GM12878 (cell line): ENCODE results near the gene FGGY. TPM values are rescaled to one million over a fixed set of nuclear protein-coding genes. Genes with fewer than 3 reads are reported as not detected.

Experiments used
- ATAC-seq: fragments of 200-7000 bp; cut with Tn5 transposase; 3 replicates; pipeline ENCODE4 v1.9.1; 2020; ENCODE audit warnings: mild to moderate bottlenecking, moderate library complexity
- Bru-seq: library from RNA; stranded (reverse); fragments of 400-500 nt; gene quantifications from one replicate; lab custom pipeline; 2021; lab: Mats Ljungman, UMichigan
- BruChase-seq, 2 experiments: library from RNA; stranded (reverse); fragments of 400-500 nt; gene quantifications; one replicate each; lab custom pipeline; 2021; lab: Mats Ljungman, UMichigan
- BruUV-seq: library from RNA; stranded (reverse); fragments of 400-500 nt; replicated peaks from 2 replicates; lab custom pipeline; 2021; lab: Mats Ljungman, UMichigan
- CTCF ChIA-PET: fragments of 300-600 bp; sonication (Branson Sonifier 250); formaldehyde crosslinking; extraction: SDS; loops from one replicate; lab custom pipeline; 2021; ENCODE audit warnings: inconsistent platforms; lab: Yijun Ruan, JAX
- POLR2A ChIA-PET: fragments of 350-600 bp; formaldehyde crosslinking; extraction: SDS; loops from one replicate; lab custom pipeline; 2021; ENCODE audit warnings: inconsistent platforms; lab: Charles Lee
- RAD21 ChIA-PET: fragments of 300-600 bp; sonication (Branson Sonifier 250); formaldehyde crosslinking; loops from one replicate; lab custom pipeline; 2023; ENCODE audit warnings: antibody characterized with exemption; ENCODE audit not compliant: unreplicated experiment; lab: Charles Lee
- SMC1A ChIA-PET: fragments of 300-600 bp; sonication (Branson Sonifier 250); formaldehyde crosslinking; loops from one replicate; lab custom pipeline; 2023; ENCODE audit not compliant: unreplicated experiment, uncharacterized antibody; lab: Charles Lee
- DNase-seq: peaks from one replicate; pipeline ENCODE4 v3.0.0-alpha.2; 2011; ENCODE audit warnings: low read depth, low spot score
- FAIRE-seq: peaks from 3 replicates; lab custom pipeline; 2011; peaks lifted over from hg19 to GRCh38; lab: Jason Lieb, UNC
- H2AFZ ChIP-seq: 2 replicates; pipeline ENCODE4 v1.6.0; 2011; ENCODE audit warnings: low read depth, low read length, control low read depth; ENCODE audit not compliant: control insufficient read depth
- H3K27ac ChIP-seq: 2 replicates; pipeline ENCODE4 v1.5.1; 2011; ENCODE audit warnings: control low read depth; ENCODE audit not compliant: control insufficient read depth, insufficient read depth
- H3K27me3 ChIP-seq, 2 experiments: replicated peaks in 1 of 2; 2 replicates each; pipeline versions ENCODE4 v1.6.0 to v1.6.1; 2011; ENCODE audit warnings: low read length in 1 of 2; ENCODE audit not compliant: control insufficient read depth in 2 of 2, insufficient read depth in 2 of 2
- H3K36me3 ChIP-seq, 2 experiments: 2 replicates each; pipeline ENCODE4 v1.5.1; 2011; ENCODE audit warnings: low read length in 1 of 2; ENCODE audit not compliant: control insufficient read depth in 2 of 2, insufficient read depth in 2 of 2
- H3K4me1 ChIP-seq: 2 replicates; pipeline ENCODE4 v1.6.1; 2011; ENCODE audit warnings: mild to moderate bottlenecking, low read length, moderate library complexity, mixed read lengths; ENCODE audit not compliant: control insufficient read depth, insufficient read depth
- H3K4me2 ChIP-seq: 2 replicates; pipeline ENCODE4 v1.6.0; 2011; ENCODE audit warnings: control low read depth; ENCODE audit not compliant: control insufficient read depth, insufficient read depth
- H3K4me3 ChIP-seq: fragments of 200-600 bp; sonication (generic); 2 replicates; pipeline ENCODE4 v1.5.1; 2016
- H3K79me2 ChIP-seq: 2 replicates; pipeline ENCODE4 v1.6.0; 2011; ENCODE audit warnings: low read length; ENCODE audit not compliant: control insufficient read depth, insufficient read depth
- H3K9ac ChIP-seq: 2 replicates; pipeline ENCODE4 v1.8.0; 2011; ENCODE audit warnings: low read length, control low read depth, mixed read lengths; ENCODE audit not compliant: control insufficient read depth, insufficient read depth
- H3K9me3 ChIP-seq: replicated peaks from 3 replicates; pipeline ENCODE4 v1.5.1; 2011; ENCODE audit warnings: mild to moderate bottlenecking, low read length; ENCODE audit not compliant: control insufficient read depth, insufficient read depth
- H4K20me1 ChIP-seq: 2 replicates; pipeline ENCODE4 v1.6.0; 2011; ENCODE audit not compliant: control insufficient read depth, insufficient read depth
- BACH1 ChIP-seq: fragments of 450-650 bp; IDR thresholded peaks from 2 replicates; pipeline ENCODE4 v1.6.1; 2017; ENCODE audit warnings: mild to moderate bottlenecking, borderline replicate concordance
- CHD4 ChIP-seq: fragments of 200-600 bp; sonication (generic); IDR thresholded peaks from 2 replicates; pipeline ENCODE4 v1.6.1; 2016; ENCODE audit warnings: mild to moderate bottlenecking
- FOS ChIP-seq: IDR thresholded peaks from 3 replicates; pipeline ENCODE4 v1.6.1; 2011; ENCODE audit warnings: borderline replicate concordance; ENCODE audit not compliant: insufficient read length; ENCODE audit errors: extremely low read depth
- HCFC1 ChIP-seq: fragments of 150-350 bp; IDR thresholded peaks from 2 replicates; pipeline ENCODE4 v1.6.1; 2014; ENCODE audit warnings: low read length
- LARP7 ChIP-seq: fragments of 450-650 bp; IDR thresholded peaks from 2 replicates; pipeline ENCODE4 v1.6.1; 2017; ENCODE audit warnings: mild to moderate bottlenecking
- MEF2B ChIP-seq: fragments of 450-650 bp; IDR thresholded peaks from 2 replicates; pipeline ENCODE4 v1.6.1; 2018; ENCODE audit warnings: mild to moderate bottlenecking, moderate library complexity; ENCODE audit not compliant: partially characterized antibody, poor library complexity, severe bottlenecking
- MXI1 ChIP-seq: fragments of 150-350 bp; IDR thresholded peaks from 2 replicates; pipeline ENCODE4 v1.6.1; 2011; ENCODE audit warnings: low read depth, mild to moderate bottlenecking, inconsistent platforms, low read length, improper control_type of control experiment
- MYB ChIP-seq: fragments of 150-350 bp; IDR thresholded peaks from 2 replicates; pipeline ENCODE4 v1.6.1; 2014; ENCODE audit warnings: mild to moderate bottlenecking, low read depth, low read length, borderline replicate concordance
- NBN ChIP-seq: fragments of 450-650 bp; IDR thresholded peaks from 2 replicates; pipeline ENCODE4 v1.6.1; 2016
- NFXL1 ChIP-seq: fragments of 450-650 bp; IDR thresholded peaks from 2 replicates; pipeline ENCODE4 v1.6.1; 2017; ENCODE audit warnings: antibody characterized with exemption, mild to moderate bottlenecking, borderline replicate concordance
- PML ChIP-seq: IDR thresholded peaks from 2 replicates; pipeline ENCODE4 v1.6.1; 2012; ENCODE audit warnings: low read length, inconsistent platforms
- RBBP5 ChIP-seq: fragments of 200-600 bp; sonication (generic); conservative IDR thresholded peaks from 2 replicates; pipeline ENCODE4 v1.6.1; 2016
- SIX5 ChIP-seq: IDR thresholded peaks from 2 replicates; pipeline ENCODE4 v1.6.1; 2011; ENCODE audit warnings: mild to moderate bottlenecking, low read depth, low read length, moderate library complexity; ENCODE audit not compliant: severe bottlenecking
- ZNF217 ChIP-seq: fragments of 450-650 bp; IDR thresholded peaks from 2 replicates; pipeline ENCODE4 v1.6.1; 2017; ENCODE audit warnings: antibody characterized with exemption, mild to moderate bottlenecking
- WGBS: methylation state at CpG from one replicate; pipeline ENCODE4 v1.1.6; 2016; ENCODE audit warnings: low lambda C conversion rate; ENCODE audit not compliant: insufficient replicate concordance, insufficient coverage; ENCODE audit errors: missing lambda C conversion rate; 5-methylcytosine and 5-hydroxymethylcytosine counted together
- in situ Hi-C: fragments of 300-500 bp; cut with MboI; formaldehyde crosslinking; loops from 9 replicates; pipeline ENCODE4 v1.14.3; 2018; ENCODE audit warnings: mixed read lengths
- intact Hi-C: fragments of 100-400 bp; cut with micrococcal nuclease; formaldehyde crosslinking; loops from one replicate; pipeline ENCODE4 v1.14.2; 2022; ENCODE audit not compliant: unreplicated experiment
- long read RNA-seq, 2 experiments: library from polyadenylated mRNA; unstranded; transcript quantifications; one replicate each; pipeline ENCODE4 v2.0.0, GENCODE V29; 2019 to 2020
- polyA minus RNA-seq, 3 experiments: library from RNA; depleted of rRNA, polyadenylated mRNA; stranded (reverse); fragments of >200 nt; gene quantifications; 2 replicates each; pipeline ENCODE4 v1.2.3, GENCODE V29; 2011
- polyA plus RNA-seq, 11 experiments: library from polyadenylated mRNA; depleted of rRNA in 4 of 11; unstranded in 6 of 11; stranded (reverse) in 5 of 11; fragments of >200 nt; fragmentation: Nextera tagmentation in 4 of 11; fragmentation: Illumina TruSeq in 1 of 11; extraction: Ambion mirVana in 4 of 11; extraction: Trizol in 1 of 11; gene quantifications; 1 replicate in 1 of 11; 2 replicates in 10 of 11; pipeline versions ENCODE4 v1.2.1 to v1.2.3, GENCODE V29; 2011 to 2016; ENCODE audit warnings: inconsistent platforms in 2 of 11, missing spikeins in 2 of 11, low read depth in 1 of 11
- total RNA-seq, 4 experiments: library from RNA; depleted of rRNA in 3 of 4; stranded (reverse); fragments of >200 nt in 3 of 4; fragmentation: Illumina TruSeq in 1 of 4; extraction: Trizol in 1 of 4; gene quantifications; 2 replicates each; pipeline versions ENCODE4 v1.2.1 to v1.2.3, GENCODE V29; 2013 to 2021
- TF ChIP-seq, protein P1 (sequence below): IDR thresholded peaks from 2 replicates; pipeline ENCODE4 v1.6.1; 2011; ENCODE audit warnings: mild to moderate bottlenecking, low read depth, low read length, moderate library complexity; ENCODE audit not compliant: insufficient replicate concordance
- TF ChIP-seq, protein P2 (sequence below): IDR thresholded peaks from 2 replicates; pipeline ENCODE4 v1.6.1; 2011; ENCODE audit warnings: low read depth, low read length, improper control_type of control experiment, borderline replicate concordance

FGGY gene
- total RNA-seq (2013; cell fraction: nucleolus; rRNA removed): 27.9 and 29.7 TPM in 2 replicates
- total RNA-seq (2014; rRNA removed) (5.7 and 6.7 TPM in 2 replicates), total RNA-seq (2014; rRNA removed; fragmentation: Illumina TruSeq; extraction: Trizol) (7.5 and 8.7 TPM in 2 replicates), total RNA-seq (2021) (7.3 and 11.9 TPM in 2 replicates), polyA plus RNA-seq (2011; rRNA removed) (11.5 and 14.5 TPM in 2 replicates), polyA plus RNA-seq (2014; fragmentation: Illumina TruSeq; extraction: Trizol) (6.6 and 7.6 TPM in 2 replicates), polyA plus RNA-seq (2014; fragmentation: Nextera tagmentation; extraction: Ambion mirVana) (1 to 10 TPM; 9.1 to 9.5 TPM), polyA plus RNA-seq (2014; rRNA removed) (5.0 and 6.3 TPM in 2 replicates), polyA plus RNA-seq (2016; fragmentation: Nextera tagmentation; extraction: Ambion mirVana) (1 to 10 TPM; 6.2 to 7.6 TPM), polyA minus RNA-seq (2011; rRNA and poly(A)+ RNA removed) (24.3 and 27.8 TPM in 2 replicates), Bru-seq, nascent RNA (percentile 50 among the genes with signal in this experiment), BruChase-seq, experiment 1, labeled RNA remaining after a 6-hour chase (percentile 41 among the genes with signal in this experiment), BruChase-seq, experiment 2, labeled RNA remaining after a 2-hour chase (percentile 44 among the genes with signal in this experiment)
- 5.9 TPM for polyA plus RNA-seq (2011; ENCODE audit: low read depth)
- polyA plus RNA-seq (2011; cell fraction: cytosol; rRNA removed): 9.1 and 9.5 TPM in 2 replicates
- 7.1 and 10.0 TPM in 2 replicates for polyA plus RNA-seq (2011; cell fraction: nucleus; rRNA removed)
- polyA plus RNA-seq (2012): 4.7 and 7.0 TPM in 2 replicates
- 3.0 and 5.3 TPM in 2 replicates for polyA minus RNA-seq (2011; cell fraction: cytosol; rRNA and poly(A)+ RNA removed)
- 28.2 and 31.9 TPM in 2 replicates for polyA minus RNA-seq (2011; cell fraction: nucleus; rRNA and poly(A)+ RNA removed)
- long read RNA-seq, experiment 1, partial matches to known transcripts: 0 of 8 reads
- long read RNA-seq, experiment 1, other reads (novel, unspliced or antisense): 6 of 8 reads
- long read RNA-seq, experiment 2, transcript FGGY-201 (16 exons, 1,976 nt): major isoform, 8 of 47 reads
- long read RNA-seq, experiment 2, partial matches to known transcripts: 6 of 47 reads
- long read RNA-seq, experiment 2, other reads (novel, unspliced or antisense): 32 of 47 reads

- peaks cover 3% of the 10 kb centered on the region; the same call in 1 of the 2 replicates for H3K4me1 ChIP-seq
- ChIA-PET CTCF (interaction anchor here (0.8 to 2.1 kb wide), 6 partner anchors 24 to 515 kb away, joined by 3 to 6 read pairs (median 4); no protein-coding TSS in a partner anchor), SMC1A (interaction anchor here (0.5 to 3.1 kb wide), 16 partner anchors 10 to 1189 kb away, joined by 3 to 11 read pairs (median 3); no protein-coding TSS in a partner anchor), RAD21 (interaction anchor here (0.6 to 2.2 kb wide), 13 partner anchors 11 to 513 kb away, joined by 3 to 9 read pairs (median 4); partner anchors contain the start of gene JUN), POLR2A (interaction anchor here (0.5 to 1.9 kb wide), 13 partner anchors 11 to 394 kb away, joined by 3 to 6 read pairs (median 3); no protein-coding TSS in a partner anchor)
- in situ Hi-C loops (loop anchor here (5.0 to 10.0 kb wide), 2 partner anchors 401 to 512 kb away; partner anchors contain the start of gene JUN), intact Hi-C loops (loop anchor here (2.0 to 10.0 kb wide), 6 partner anchors 152 to 512 kb away; partner anchors contain the start of gene JUN)
- peak; percentile 85 for FAIRE-seq
- H4K20me1 ChIP-seq: no peaks in the 10 kb centered on the region
- peak within 1 kb of the TSS; percentile 94 for H3K9ac ChIP-seq
- H3K36me3 ChIP-seq: no peaks in the 10 kb centered on the region
- no peaks in the 10 kb centered on the region for H3K9me3 ChIP-seq
- peak; percentile 89 for DNase-seq
- peak within 1 kb of the TSS; percentile 92 for H3K4me3 ChIP-seq
- H2AFZ ChIP-seq: peak within 1 kb of the TSS; percentile 95
- no peaks in the 10 kb centered on the region; the same call in 1 of the 2 replicates for H3K79me2 ChIP-seq
- H3K27ac ChIP-seq: peak within 1 kb of the TSS; percentile 80
- ATAC-seq: peak; percentile 97
- peak within 1 kb of the TSS; percentile 96 for H3K4me2 ChIP-seq
- H3K27me3 ChIP-seq: no peaks in the 10 kb centered on the region
- no TSS peak for BruUV-seq
- WGBS: under 1% methylated on average over 52 of the region's 78 CpGs
- TF ChIP-seq LARP7 (no peak), PML (no peak; the same call in 1 of the 2 replicates), MYB (no peak), FOS (no peak), RBBP5 (no peak), MEF2B (peak; percentile 79), NFXL1 (peak; percentile 90; the same call in 1 of the 2 replicates), SIX5 (no peak), MXI1 (peak; percentile 44), BACH1 (no peak; the same call in 1 of the 2 replicates), HCFC1 (peak; percentile 12; the same call in 1 of the 2 replicates), ZNF217 (peak; percentile 26; the same call in 1 of the 2 replicates), CHD4 (no peak), NBN (peak; percentile 53)
- TF ChIP-seq, protein P1, sequence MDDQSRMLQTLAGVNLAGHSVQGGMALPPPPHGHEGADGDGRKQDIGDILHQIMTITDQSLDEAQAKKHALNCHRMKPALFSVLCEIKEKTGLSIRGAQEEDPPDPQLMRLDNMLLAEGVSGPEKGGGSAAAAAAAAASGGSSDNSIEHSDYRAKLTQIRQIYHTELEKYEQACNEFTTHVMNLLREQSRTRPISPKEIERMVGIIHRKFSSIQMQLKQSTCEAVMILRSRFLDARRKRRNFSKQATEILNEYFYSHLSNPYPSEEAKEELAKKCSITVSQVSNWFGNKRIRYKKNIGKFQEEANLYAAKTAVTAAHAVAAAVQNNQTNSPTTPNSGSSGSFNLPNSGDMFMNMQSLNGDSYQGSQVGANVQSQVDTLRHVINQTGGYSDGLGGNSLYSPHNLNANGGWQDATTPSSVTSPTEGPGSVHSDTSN: no peak
- TF ChIP-seq, protein P2, sequence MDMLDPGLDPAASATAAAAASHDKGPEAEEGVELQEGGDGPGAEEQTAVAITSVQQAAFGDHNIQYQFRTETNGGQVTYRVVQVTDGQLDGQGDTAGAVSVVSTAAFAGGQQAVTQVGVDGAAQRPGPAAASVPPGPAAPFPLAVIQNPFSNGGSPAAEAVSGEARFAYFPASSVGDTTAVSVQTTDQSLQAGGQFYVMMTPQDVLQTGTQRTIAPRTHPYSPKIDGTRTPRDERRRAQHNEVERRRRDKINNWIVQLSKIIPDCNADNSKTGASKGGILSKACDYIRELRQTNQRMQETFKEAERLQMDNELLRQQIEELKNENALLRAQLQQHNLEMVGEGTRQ: peak; percentile 77
These were observed at the start of gene FGGY for GRCh38 chr1:59296358-59297256. TSS of gene FGGY (plus strand) at chr1:59297094. CDS start at chr1:59321550, 24,456 bp downstream.
